GM18519 (cell line): ENCODE data around the gene FGD6.
"Not testable (repeated sequence)": the region's sequence is repeated elsewhere in the genome, so short reads cannot be mapped to it uniquely, and the experiment has no call there.

Experiments
- ATAC-seq: cut with Tn5 transposase; IDR thresholded peaks from one replicate; pipeline ENCODE4 v1.9.1; 2021; ENCODE audit warnings: mild to moderate bottlenecking, moderate library complexity; ENCODE audit not compliant: unreplicated experiment, low FRiP score

FGD6 gene

DNA sequence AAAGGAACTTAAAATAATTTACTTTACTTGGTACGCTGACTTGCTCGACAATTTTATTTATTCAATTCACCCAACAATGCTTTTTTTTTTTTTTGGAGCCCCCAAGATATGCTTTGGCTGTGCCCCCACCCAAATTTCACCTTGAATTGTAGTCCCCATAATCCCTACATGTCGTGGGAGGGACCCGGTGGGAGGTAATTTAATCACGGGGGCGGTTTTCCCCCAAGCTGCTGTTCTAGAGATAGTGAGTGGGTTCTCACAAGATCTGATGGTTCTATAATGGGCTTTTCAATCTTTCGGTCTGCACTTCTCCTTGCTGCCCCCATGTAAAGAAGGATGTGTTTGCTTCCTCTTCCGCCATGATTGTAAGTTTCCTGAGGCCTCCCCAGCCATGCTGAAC, 10.4 kb downstream of the FGD6 start:
- ATAC-seq = no peak

DNA sequence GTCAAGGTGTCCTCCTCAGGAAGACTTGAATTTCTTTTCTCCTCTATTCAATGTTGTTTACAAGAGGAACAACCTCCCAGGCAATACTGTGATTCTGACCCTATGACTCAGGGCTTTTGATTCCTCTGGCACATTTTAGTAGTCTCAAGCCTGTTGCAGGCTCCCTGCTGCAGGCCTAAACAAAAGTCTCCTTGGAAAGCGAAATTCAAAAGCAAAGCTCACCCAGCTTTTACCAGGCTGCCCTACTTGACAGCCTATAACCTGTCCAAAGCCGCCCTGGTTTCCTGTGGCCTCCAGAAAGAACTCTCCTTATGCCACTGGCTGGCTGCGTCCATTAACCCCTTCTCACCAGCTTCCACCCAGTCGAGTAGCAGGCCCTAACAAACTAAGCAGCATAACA, 11.6 kb downstream of the FGD6 start:
- ATAC-seq = no peak

DNA sequence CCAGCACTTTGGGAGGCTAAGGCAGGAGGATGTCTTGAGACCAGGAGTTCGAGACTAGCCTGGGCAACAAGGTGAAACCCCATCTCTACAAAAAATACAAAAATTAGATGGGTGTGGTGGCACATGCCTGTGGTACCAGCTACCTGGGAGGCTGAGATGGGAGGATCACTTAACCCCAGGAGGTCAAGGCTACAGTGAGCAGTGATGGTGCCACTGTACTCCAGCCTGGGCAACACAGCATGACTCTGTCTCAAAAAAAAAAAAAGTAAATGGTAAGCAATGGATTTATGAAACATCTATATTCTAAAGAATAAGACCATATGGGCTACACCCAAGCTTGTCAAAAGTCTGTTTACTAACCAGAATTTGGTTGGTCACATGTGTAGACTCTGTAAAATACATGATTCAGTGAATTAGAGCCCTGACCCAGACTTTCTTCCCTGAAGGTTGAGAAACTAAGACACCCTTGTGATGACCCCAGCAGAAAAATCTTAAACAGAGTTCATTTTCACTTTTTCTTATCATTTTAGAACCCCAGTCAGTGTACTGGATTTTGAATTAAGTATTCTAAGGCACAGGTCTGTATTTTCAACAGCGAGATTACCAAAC, 12.1 kb downstream of the FGD6 start:
- ATAC-seq = no peak

DNA sequence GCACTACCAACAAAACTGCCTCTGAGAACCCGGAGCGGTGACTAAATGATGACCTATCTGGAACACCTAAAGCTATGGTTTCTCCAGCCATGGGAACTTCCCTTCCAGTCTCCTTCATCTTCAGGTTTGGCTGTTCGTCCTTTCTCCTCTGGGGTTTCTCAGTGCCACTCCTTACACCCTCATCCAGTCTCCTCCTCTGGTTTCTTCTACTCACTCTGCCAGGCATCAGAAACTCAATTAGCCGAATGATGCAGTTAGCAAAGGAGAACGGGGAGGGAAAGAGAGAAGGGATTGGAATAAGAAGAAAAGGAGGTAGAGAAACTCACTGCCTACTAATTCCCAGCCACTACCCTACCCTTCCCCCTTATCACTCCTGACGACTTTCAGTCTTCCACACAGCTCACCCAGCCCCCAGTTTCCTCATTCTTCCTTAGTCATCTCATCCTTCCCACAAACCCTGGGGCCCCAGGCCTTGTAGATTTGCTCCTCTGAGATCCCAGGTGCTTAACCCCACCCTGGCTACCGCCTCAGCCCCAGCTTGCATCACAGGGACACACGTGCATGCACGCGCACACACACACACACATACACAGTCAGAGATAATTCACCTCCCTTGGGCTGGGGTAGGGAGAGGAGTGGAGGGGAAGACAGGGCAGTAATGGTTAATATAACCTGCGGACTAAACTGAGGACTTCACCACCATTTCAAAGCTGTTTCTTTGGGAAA, 13.0 kb downstream of the FGD6 start:
- no peak for ATAC-seq

DNA sequence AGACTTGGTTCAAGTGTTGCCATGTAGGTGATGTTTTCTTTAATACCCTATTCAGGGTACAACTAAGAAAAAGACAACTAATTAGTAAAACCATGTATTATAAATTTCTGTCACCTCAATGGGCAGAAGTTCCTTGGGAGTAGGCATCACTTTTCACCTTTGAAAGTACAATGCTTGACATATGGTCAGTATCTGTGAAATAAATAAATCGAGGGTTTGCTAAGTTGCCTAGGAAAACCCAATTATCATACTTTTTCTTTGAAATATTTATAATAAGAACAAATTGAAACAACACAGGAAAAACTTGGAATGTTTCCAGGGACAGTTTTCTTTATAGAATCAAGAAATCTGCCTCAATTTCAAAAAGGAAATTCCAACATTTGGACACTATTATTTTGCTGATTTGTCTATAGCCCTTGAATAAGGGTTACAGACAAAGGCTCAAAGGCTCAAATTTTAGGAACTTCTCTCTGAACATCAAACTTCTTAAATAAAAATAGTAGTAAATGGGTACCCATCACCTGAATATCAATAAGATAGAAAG, 13.7 kb downstream of the FGD6 start:
- no peak for ATAC-seq

DNA sequence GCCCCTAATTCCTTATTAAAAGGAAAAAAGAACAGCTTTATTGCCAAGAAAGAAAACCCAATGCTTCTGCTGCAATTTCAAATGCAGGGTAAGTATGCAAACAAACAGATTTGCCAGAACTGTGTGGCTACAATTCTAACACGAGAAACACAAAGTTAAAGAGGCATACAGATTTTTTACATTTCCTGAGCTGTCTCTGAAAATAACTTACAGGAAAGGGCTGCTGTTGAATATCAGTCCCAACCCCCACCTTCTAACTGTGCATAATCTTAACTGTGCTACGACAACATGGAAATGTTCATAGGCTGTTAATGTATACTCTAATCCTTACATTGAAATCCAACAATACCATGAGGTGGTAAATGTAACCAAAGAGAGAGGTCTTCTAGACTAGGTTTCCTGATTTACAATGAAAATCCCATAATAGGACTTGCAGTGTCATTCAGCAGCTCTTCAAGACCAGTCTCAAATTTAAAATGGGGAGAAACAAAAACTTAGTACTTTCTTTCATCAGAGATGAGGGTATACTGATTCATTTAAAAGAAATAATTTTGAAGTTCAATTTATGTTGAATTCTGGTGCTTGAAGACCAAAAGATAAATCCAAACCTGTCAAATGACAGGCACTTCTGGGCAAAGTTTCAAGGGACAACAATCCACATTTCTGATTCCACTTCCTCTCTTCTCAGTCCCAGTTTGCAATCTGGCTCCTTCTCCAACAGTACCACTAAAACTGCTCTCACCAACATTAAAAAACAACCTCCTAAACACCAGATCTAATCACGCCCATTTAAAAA, 14.4 kb downstream of the FGD6 start:
- no peak for ATAC-seq

DNA sequence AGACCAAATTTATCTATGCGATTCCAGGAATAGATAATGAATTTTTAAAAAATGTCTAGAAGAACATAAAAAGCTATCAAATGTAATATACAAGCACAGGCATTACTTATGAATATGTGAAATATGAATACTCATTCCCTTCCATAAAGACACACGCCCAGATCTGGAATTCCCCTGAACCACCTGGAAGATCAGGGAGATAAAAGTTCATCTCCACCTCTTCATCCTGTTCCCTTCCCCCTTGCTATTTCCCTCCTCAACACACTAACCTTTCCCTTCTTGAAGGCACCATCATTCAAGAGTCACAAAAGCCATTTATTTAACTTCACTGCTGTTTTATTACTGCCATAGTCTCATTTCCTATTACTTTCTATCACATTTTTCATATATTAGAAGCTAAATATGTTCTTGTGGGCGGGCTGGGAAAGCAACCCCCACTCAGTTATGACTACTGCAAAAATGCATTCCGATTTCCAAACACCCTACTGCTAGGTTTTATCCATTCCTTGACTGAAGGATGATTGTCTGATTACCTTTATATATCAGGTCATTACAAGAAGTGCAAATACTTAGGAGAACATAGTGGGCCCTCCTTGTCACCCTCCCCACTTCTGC, 16.1 kb downstream of the FGD6 start:
- no peak for ATAC-seq

DNA sequence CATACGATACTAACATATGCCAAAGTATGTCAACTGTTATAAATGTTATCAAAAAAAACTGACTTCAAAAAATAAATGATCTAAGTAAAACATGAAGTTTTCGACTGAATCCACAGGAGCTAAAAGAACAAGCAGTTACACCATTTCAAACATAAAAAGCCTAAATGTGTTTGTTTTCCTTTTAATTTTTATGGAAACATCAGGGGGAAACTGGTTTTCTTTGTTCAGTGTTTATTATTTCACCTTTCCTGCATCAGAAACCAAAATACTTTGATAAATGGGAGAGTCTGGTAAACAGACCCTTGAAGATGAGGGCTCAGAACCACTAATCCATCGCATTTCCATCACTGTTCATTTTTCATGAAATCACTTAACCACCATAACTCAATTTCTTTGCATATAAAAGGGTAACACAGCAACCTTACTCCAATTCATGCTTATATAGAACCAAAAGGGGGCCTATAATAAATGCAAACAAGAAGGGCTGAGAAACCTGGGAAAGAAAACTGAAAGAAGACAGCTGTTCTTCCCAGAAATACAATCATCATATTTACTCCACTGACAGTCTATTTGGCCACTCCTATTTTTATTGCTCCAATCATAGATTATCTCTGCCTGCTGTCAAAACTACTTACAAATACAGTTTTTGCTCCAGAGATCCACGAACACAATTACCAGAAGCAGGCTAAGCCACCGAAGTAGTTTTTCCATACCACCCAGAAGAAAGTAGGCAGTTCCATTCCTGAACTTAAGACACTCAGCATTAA, 17.0 kb downstream of the FGD6 start:
- no peak for ATAC-seq

DNA sequence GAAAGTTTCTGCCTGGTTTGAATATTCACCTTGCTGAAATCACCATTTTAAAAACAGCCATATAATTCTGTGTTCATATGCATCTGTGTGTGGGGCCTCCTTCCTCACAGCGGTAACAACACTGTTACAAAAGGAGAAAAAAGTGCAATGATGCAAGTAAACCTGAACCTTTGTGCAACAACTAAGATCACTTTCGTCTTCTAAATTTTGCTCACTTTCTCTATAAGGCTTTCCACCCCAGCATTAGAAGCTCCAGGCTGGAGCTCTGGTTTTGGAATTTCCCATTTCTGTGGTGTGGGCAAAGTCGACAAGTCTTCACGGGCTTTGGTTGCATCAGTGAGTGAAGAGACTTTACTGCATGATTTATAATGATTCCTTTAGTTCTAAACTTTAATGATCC, 18.4 kb downstream of the FGD6 start:
- ATAC-seq = no peak

DNA sequence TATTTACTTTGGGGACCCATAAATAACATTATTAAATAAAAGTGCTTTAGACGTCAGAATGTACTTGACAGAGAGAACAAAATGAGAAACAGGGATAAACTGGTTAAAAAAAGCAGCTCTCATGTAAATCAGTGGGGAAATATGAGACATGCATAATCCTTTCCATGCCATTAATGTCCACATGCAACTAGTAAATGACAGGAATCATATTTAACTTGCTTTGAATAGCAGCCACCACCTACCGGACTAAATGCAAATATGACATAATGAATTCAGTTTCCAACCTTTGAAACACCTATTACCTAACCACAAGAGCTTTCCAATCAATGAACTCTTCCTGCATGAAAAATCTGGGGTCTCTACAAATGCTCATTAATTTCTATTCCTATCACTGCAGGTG, 19.6 kb downstream of the FGD6 start:
- no peak for ATAC-seq

DNA sequence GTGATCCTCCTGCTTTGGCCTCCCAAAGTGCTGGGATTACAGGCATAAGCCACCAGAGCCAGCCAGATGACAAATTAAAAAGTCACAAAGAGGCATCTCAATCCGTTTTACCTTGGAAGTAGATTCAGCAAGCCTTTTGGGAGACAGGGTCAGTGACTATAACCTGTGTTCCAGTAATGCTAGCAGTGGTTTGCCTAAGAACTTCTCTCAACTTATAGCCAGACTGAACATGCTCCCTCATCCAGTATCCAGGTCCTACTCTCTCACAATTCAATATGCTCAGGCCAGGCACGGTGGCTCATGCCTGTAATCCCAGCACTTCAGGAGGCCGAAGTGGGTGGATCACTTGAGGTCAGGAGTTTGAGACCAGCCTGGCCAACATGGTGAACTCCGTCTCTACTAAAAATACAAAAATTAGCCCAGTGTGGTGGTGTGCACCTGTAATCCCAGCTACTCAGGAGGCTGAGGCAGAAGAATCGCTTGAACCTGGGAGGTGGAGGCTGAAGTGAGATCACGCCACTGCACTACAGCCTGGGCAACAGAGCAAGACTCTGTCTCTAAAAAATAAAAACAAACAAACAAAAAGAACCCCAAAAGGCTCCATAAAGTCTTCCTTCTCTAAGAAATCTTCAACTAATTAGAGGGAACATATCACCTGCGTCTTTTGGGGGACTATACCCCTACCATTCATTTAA, 20.2 kb downstream of the FGD6 start:
- not testable (repeated sequence) for ATAC-seq

DNA sequence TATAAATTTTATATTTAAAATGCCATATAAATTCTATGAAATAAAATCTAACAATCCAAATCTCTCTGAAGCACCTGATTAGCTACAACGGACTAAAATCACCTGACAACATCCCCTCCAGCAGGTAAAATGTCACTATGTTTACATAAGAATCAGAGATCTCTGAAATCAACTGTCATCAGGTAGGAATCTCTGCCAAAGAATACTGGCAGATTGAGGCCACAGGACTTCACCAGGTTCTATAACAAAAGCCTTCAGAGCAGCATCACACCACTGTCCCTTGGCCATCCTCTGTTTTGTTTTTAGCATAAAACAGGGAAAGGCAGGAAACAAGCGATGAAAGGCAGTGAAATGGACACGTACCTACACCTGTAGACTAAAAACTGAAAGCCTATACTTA, 22.1 kb downstream of the FGD6 start:
- no peak for ATAC-seq

DNA sequence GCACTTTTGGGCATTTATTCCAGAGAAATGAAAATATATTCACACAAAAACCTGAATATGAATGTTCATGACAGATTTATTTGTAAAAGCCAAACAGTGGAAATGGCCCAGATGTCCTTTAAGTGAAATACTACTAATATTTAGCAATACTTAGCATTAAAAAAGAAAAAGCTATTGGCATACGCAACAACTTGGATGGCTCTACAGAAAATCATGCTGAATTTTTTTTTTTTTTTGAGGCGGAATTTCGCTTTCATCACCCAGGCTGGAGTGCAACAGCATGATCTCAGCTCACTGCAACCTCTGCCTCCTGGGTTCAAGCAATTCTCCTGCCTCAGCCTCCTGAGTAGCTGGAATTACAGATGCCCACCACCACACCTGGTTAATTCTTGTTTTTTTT, 24.1 kb downstream of the FGD6 start:
- no peak for ATAC-seq

DNA sequence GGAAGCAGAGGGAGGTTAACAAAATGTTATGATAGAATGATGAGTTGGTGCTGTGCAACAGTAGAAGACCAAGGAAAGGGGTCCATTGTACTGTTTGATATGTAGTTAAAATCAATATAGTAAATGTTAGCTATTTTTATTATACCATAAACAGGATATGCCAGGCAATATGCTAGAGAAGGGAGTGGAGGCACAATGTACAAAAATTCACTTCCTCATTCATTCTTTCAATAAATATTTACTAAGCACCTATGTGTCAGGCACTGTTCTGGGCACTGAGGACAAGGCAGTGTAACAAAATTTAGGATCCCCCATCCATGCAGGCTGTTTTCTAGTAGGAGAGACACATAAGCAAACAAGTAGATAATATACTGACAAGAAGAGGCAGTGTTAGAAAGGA, 25.0 kb downstream of the FGD6 start:
- no peak for ATAC-seq

DNA sequence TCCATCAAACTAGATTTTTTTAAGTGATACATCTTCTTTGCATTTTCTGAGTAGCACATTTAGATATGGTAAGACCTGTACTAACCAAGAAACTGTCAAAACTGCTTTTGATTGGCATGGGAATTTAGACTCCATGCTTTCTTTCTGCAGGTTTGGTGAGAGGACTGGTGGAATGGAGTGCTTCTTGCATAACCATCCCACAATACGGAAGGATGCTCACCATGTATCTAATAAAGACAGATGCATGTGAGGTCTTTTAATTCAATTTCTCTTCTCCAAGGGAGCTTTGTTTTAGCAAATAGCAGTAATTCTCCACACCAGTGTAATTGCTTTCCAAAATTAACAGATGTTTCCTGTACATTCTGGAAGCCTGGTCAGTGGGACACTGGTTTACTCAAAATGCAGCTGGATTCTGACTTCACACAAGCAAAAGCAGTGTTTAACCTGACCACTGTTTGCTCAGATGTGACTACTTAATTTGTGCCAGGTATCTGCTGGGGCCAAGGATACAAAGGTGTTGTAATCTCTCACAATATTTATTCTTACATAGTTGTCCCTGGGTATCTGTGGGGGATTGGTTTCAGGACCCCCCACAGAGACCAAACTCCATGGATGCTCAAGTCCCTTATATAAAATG, 26.1 kb downstream of the FGD6 start:
- no peak for ATAC-seq

DNA sequence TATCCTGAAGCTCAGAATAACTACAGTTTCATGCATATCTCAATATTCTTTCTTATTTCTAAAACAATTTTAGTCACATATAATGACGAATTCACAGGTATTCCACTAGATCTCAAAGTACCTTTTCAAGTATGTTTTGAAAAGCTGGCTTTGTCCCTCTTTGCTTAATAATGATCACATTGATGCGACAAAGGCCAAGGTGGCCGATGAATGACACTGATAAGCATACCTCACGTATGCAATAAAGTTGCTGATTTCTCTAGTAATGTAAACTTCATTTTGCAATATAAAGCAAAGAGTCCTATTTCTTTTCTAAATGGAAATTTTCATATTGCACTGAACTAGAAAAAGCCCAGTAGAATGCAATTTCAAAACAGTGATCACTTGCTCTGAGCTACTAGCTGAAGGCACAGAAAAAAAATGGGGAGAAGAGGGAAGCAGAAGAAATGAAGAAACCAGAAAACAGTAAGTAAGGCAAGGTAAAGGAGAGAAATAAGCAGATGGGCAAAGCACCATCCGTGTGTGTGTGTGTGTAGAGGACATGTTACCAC, 29.3 kb downstream of the FGD6 start:
- no peak for ATAC-seq

DNA sequence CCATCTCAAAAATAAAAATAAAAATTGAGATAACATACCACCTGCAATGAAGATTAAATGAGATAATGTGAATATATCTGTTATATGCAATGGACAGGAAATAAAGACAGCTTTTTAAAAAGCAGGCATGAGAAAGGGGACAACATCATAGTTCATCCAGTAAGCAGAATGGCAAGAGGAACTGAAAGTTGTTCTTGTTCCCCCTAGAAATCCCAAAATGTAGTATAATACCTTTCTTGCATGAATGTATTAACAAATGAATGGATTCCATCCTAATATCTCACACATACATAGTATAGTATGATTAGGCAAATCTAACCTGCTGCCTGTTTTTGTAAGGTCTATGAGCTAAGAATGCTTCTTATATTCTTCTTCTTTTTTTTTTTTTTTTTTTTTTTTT, 31.4 kb downstream of the FGD6 start:
- no peak for ATAC-seq

DNA sequence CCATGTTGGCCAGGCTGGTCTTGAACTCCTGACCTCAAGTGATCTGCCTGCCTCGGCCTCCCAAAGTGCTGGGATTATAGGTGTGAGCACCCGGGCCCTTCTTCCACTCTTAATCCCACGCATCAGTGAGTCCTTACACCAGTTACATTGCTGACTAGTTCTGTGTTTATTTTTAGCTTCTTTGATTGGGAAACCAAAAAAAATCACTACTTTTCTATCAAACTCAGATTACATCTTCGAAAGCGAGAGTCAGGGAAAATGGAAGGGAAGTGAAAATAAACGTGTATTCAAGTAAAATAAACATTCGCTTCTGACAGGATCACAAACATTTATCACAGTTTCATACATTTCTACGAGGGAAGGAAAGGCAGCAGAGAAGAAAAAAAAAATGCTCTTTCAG, 32.2 kb downstream of the FGD6 start:
- no peak for ATAC-seq

DNA sequence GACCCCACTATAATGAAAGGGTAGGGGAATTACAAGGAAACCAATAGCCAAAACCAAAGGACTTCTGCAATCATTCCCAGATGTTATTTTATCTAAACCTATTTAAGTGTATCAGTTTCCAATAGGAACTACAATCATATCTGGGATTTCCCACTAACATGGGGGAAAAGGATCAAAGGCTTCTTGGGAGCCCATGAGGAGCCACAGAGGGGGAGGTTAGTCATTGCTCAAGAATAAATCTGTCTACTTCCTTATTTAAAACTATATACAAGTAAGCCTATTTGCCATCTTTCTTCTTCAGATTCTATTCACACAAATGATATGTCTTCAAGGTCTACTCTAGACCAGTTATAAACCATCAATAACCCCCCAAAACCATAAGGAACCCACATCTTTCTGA, 33.1 kb downstream of the FGD6 start:
- ATAC-seq = no peak
